Loucy (cell line): ENCODE measurements around the gene CCL14.

Experiments
- H2AFZ ChIP-seq: fragments of 200-600 bp; sonication (generic); 2 replicates; pipeline ENCODE4 v1.6.0; 2016; ENCODE audit warnings: antibody characterized with exemption, mild to moderate bottlenecking, low read length, moderate library complexity
- H3F3A ChIP-seq: fragments of 200-600 bp; 2 replicates; pipeline ENCODE4 v1.6.0; 2016; ENCODE audit warnings: antibody characterized with exemption, low read depth, mild to moderate bottlenecking
- H3K27me3 ChIP-seq: fragments of 200-600 bp; sonication (generic); 2 replicates; pipeline ENCODE4 v1.6.1; 2014; ENCODE audit warnings: low read length, mild to moderate bottlenecking; ENCODE audit not compliant: insufficient read depth, poor library complexity, severe bottlenecking
- H3K36me3 ChIP-seq: fragments of 200-600 bp; sonication (generic); 2 replicates; pipeline ENCODE4 v1.6.1; 2016; ENCODE audit warnings: low read length; ENCODE audit not compliant: insufficient read depth
- H3K4me1 ChIP-seq: fragments of 200-600 bp; sonication (generic); 2 replicates; pipeline ENCODE4 v1.5.1; 2014; ENCODE audit warnings: low read length, mild to moderate bottlenecking; ENCODE audit not compliant: insufficient read depth, poor library complexity, severe bottlenecking
- H3K4me2 ChIP-seq: fragments of 200-600 bp; sonication (generic); 2 replicates; pipeline ENCODE4 v1.6.0; 2014; ENCODE audit warnings: antibody characterized with exemption, low read length, low read depth, mild to moderate bottlenecking; ENCODE audit not compliant: poor library complexity, severe bottlenecking
- H3K4me3 ChIP-seq: fragments of 200-600 bp; sonication (generic); 2 replicates; pipeline ENCODE4 v1.5.1; 2014; ENCODE audit warnings: low read length, mild to moderate bottlenecking, mixed read lengths; ENCODE audit not compliant: poor library complexity, severe bottlenecking
- H3K79me2 ChIP-seq: fragments of 200-600 bp; sonication (generic); 2 replicates; pipeline ENCODE4 v1.6.1; 2014; ENCODE audit warnings: low read length; ENCODE audit not compliant: insufficient read depth
- H3K9ac ChIP-seq: fragments of 200-600 bp; sonication (generic); 2 replicates; pipeline ENCODE4 v1.6.0; 2014; ENCODE audit warnings: mild to moderate bottlenecking, low read depth, low read length, moderate library complexity; ENCODE audit not compliant: poor library complexity, severe bottlenecking
- H3K9me2 ChIP-seq: fragments of 200-600 bp; sonication (generic); replicated peaks from 2 replicates; pipeline ENCODE4 v1.6.1; 2016; ENCODE audit warnings: low read depth, low read length, mixed read lengths
- H3K9me3 ChIP-seq: fragments of 200-600 bp; sonication (generic); 2 replicates; pipeline ENCODE4 v1.6.1; 2014; ENCODE audit warnings: mild to moderate bottlenecking, antibody characterized with exemption, low read length, low read depth; ENCODE audit not compliant: insufficient read depth
- H4K20me1 ChIP-seq: fragments of 200-600 bp; sonication (generic); 2 replicates; pipeline ENCODE4 v1.6.0; 2014; ENCODE audit warnings: antibody characterized with exemption, low read length, mild to moderate bottlenecking; ENCODE audit not compliant: insufficient read depth, poor library complexity, severe bottlenecking
- EZH2phosphoT487 ChIP-seq: fragments of 200-600 bp; IDR thresholded peaks from 2 replicates; pipeline ENCODE4 v1.6.1; 2018; ENCODE audit warnings: antibody characterized with exemption, mild to moderate bottlenecking, moderate library complexity, borderline replicate concordance
- TF ChIP-seq, protein P1 (sequence below): fragments of 200-600 bp; sonication (generic); conservative IDR thresholded peaks from 2 replicates; pipeline ENCODE4 v1.5.1; 2014; ENCODE audit warnings: mild to moderate bottlenecking, antibody characterized with exemption, low read length

CCL14 gene

DNA sequence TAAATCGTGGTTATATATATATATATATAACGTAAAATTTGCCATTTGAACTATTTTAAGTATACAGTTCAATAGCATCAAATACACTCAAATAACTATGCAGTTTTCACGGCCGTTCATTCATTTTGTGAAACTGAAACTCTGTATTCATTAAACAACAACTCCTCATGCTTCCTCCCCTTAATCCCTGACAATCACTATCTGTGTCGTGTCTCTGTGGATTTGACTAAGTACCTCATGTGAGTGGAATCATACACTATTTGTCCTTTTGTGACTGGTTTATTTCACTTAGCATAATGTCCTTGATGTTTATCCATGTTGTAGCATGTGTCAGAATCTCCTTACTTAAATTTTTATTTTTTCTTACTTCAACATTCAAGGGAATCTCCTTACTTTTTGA lies 28.4 kb upstream of the CCL14 start:
- no peaks in the 10 kb centered on the region for H3K4me1 ChIP-seq
- no peaks in the 10 kb centered on the region for H3K9me2 ChIP-seq
- H3K4me3 ChIP-seq: no peak overlapping the region
- H3F3A ChIP-seq: no peaks in the 10 kb centered on the region
- H4K20me1 ChIP-seq: no peaks in the 10 kb centered on the region
- H3K9me3 ChIP-seq: no peaks in the 10 kb centered on the region
- H3K4me2 ChIP-seq: no peak overlapping the region
- no peaks in the 10 kb centered on the region for H3K79me2 ChIP-seq
- TF ChIP-seq, protein P1, sequence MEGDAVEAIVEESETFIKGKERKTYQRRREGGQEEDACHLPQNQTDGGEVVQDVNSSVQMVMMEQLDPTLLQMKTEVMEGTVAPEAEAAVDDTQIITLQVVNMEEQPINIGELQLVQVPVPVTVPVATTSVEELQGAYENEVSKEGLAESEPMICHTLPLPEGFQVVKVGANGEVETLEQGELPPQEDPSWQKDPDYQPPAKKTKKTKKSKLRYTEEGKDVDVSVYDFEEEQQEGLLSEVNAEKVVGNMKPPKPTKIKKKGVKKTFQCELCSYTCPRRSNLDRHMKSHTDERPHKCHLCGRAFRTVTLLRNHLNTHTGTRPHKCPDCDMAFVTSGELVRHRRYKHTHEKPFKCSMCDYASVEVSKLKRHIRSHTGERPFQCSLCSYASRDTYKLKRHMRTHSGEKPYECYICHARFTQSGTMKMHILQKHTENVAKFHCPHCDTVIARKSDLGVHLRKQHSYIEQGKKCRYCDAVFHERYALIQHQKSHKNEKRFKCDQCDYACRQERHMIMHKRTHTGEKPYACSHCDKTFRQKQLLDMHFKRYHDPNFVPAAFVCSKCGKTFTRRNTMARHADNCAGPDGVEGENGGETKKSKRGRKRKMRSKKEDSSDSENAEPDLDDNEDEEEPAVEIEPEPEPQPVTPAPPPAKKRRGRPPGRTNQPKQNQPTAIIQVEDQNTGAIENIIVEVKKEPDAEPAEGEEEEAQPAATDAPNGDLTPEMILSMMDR: no peak
- TF ChIP-seq EZH2phosphoT487: no peak
- H2AFZ ChIP-seq: no peak overlapping the region
- no peaks in the 10 kb centered on the region for H3K27me3 ChIP-seq
- H3K36me3 ChIP-seq: no peaks in the 10 kb centered on the region
- H3K9ac ChIP-seq: no peak overlapping the region

- Histone ChIP-seq H2AFZ (no peak overlapping the region), H3K4me2 (no peak overlapping the region), H3K9me3 (no peaks in the 10 kb centered on the region), H3K36me3 (no peaks in the 10 kb centered on the region), H3K4me3 (no peak overlapping the region), H4K20me1 (no peaks in the 10 kb centered on the region), H3K27me3 (no peaks in the 10 kb centered on the region), H3F3A (no peaks in the 10 kb centered on the region), H3K79me2 (no peaks in the 10 kb centered on the region), H3K9me2 (no peaks in the 10 kb centered on the region), H3K9ac (no peak overlapping the region), H3K4me1 (no peaks in the 10 kb centered on the region)
- no peak for TF ChIP-seq EZH2phosphoT487
- TF ChIP-seq, protein P1: no peak
Measured at GRCh38 chr17:36011201-36011600, 24.7 kb upstream of the CCL14 start.

GRCh38 chr17:36008998-36009665 lies 22.6 kb upstream of the CCL14 start:
- H3K4me3 ChIP-seq: no peak overlapping the region
- peaks cover 9% of the 10 kb centered on the region for H3K4me1 ChIP-seq
- H3F3A ChIP-seq: no peaks in the 10 kb centered on the region
- H3K79me2 ChIP-seq: no peaks in the 10 kb centered on the region
- no peak overlapping the region for H2AFZ ChIP-seq
- no peaks in the 10 kb centered on the region for H3K27me3 ChIP-seq
- no peaks in the 10 kb centered on the region for H3K36me3 ChIP-seq
- H3K9me2 ChIP-seq: no peaks in the 10 kb centered on the region
- H3K9me3 ChIP-seq: no peaks in the 10 kb centered on the region
- H3K4me2 ChIP-seq: no peak overlapping the region
- no peak overlapping the region for H3K9ac ChIP-seq
- TF ChIP-seq EZH2phosphoT487: no peak
- TF ChIP-seq, protein P1: peak; percentile 46
- H4K20me1 ChIP-seq: no peaks in the 10 kb centered on the region
